ENCODE results near the gene ZNF660.
A peak's percentile ranks its signal among the peaks of the same experiment; 100 is the strongest.
"Not testable (repeated sequence)": the region's sequence is repeated elsewhere in the genome, so short reads cannot be mapped to it uniquely, and the experiment has no call there.

The ZNF660 gene

DNA sequence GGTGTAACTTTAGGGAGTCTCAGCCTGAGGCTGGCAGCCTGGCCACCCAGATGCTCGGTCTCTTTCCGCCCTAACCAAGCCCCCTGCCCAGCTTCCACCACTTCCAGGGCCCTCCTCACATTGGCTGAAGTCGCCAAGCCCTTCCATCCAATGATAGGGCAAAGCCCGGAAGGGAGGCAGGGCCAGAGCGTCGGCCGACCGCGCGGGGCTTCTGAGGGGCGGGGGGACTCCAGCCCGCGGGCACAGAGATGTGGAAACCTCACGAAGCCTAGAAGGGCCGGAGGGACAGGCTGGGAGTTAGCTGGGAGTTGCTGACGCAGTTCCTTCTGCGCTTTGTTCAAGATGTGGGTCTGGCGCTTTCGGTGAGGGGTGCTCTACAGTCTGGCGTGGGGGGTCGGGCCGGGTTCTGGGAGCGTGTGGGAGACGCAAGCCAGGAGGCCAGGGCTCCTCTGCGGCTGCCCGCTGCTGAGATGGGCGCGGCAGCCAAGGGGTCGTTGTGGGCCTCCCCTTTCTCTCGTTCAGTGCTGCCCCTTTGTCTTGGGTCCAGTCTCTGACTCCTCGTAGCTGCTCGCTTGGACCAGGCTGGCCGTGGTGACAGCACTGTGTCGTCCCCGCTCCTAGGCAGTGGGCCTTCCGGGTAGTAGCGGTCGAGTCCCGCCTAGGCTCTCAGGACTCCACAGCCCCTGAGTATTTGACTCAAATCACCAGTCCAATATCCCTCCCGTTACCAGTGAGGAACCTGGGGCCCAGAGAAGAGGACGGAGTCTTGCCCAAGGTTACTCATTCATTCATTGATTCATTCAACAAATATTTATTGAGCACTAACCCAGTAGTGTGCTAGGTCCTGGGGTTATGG is at the start of gene ZNF660:
ZNF660 (plus strand) TSS at position 319 of the 856 bp plus-strand sequence. CDS start 9,230 bp downstream, outside the sequence.
- peak in 1 of 2 donors; percentile 6 for DNase-seq

- DNase-seq: no peak
These were observed 49.4 kb upstream of the ZNF660 start for GRCh38 chr3:44535364-44535763.

DNA sequence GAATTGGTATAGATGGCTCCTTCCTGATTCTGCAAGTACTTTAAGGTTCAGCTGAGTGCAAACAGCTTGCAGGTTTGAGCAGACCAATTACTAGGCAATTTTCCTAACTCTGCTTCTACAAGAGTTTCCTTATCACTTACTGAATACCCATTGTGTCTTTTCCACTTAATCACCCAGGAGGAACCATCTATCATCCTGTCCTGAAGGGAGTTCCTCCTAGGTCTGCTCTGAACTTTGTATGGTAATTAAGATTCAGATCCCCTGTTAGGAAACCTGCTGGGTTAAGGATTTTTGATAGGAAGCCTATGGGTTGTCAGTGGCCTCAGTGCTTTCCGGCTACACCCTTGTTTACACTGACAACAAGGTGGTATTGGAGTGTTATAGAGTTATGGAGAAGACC is 40.0 kb upstream of the ZNF660 start:
- DNase-seq: not testable (repeated sequence)

DNA sequence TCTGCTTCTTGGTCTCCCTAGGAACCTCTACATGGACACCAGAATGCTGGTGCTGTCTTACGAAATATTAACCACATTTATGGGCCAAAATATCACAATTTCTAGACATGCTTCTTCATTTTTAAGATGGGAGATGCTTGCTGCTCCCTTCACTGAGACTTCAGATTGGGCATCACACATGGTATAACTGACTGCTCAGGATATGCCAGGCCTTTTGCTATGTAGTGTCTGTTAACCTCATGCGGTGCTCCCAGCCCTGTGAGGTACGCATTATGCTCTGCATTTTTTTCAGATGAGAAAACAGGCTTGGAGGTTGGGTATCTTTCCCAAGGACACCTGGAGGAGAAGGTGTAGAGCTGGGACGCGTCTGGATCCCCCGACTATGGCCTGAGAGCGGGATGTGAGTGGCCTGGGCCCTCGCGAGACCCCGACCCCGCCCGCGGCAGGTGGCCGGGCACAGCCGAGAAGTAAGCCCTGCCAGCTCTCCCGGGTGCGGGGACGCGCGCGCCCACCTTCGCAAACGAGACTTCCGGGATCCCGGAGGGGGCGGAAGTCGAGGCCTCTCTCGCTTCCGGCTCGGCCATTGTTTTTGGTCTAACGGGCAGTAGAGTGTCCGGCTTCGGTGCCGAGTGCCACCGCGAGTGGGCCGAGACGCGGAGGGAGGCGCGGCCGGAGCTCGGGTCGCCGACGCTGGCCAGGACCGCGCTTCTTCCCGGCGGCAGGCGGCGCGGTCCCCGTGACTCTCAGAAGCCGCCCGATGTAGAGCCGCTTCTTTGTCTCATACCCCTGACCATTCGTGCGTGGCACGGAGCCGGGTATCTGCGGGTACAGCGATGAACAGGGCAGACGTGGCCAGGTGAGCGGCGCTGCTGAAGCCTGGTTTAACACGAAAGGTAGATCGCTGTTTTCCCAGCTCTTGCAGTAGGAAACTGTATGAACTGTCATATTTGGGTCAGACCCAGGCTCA is 29.9 kb upstream of the ZNF660 start, which contains the start of gene ZKSCAN7:
ZKSCAN7 (plus strand) TSS at position 568 of the 967 bp plus-strand sequence. CDS start 1,855 bp downstream, outside the sequence.
- peak; percentile 59 to 64 for DNase-seq

- no peak for DNase-seq
These were observed 29.0 kb upstream of the ZNF660 start for GRCh38 chr3:44555723-44556122.

DNA sequence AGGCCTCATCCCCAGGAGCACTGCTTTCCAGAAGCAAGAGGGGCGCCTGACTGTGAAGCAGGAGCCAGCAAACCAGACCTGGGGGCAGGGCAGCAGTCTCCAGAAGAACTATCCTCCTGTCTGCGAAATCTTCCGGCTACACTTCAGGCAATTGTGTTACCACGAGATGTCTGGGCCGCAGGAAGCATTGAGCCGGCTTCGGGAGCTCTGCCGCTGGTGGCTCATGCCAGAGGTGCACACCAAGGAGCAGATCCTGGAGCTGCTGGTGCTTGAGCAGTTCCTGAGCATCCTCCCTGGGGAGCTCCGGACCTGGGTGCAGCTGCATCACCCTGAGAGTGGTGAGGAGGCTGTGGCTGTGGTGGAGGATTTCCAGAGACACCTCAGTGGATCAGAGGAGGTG is 27.7 kb upstream of the ZNF660 start:
- no peak for DNase-seq

DNA sequence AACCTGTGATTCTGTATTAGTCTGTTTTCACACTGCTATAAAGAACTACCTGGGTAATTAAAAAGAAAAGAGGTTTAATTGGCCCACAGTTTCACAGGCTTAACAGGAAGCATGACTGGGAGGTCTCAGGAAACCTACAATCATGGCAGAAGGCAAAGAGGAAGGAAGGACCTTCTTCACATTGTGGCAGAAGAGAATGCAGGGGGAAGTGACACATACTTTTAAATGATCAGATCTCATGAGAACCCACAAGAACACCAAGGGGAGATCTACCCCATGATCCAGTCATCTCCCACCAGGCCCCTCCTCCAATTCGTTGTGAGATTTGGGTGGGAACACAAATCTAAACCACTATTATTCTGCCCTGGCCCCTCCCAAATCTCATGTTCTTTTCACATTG is 23.7 kb upstream of the ZNF660 start:
- DNase-seq: no peak

GRCh38 chr3:44562147-44562546 is 22.6 kb upstream of the ZNF660 start:
- no peak for DNase-seq

- DNase-seq: no peak
These were observed 16.2 kb upstream of the ZNF660 start for GRCh38 chr3:44568561-44568960.

- no peak for DNase-seq
These were observed 13.7 kb upstream of the ZNF660 start for GRCh38 chr3:44571024-44571423.

- no peak for DNase-seq
These were observed 8.2 kb upstream of the ZNF660 start for GRCh38 chr3:44576613-44577012.

DNA sequence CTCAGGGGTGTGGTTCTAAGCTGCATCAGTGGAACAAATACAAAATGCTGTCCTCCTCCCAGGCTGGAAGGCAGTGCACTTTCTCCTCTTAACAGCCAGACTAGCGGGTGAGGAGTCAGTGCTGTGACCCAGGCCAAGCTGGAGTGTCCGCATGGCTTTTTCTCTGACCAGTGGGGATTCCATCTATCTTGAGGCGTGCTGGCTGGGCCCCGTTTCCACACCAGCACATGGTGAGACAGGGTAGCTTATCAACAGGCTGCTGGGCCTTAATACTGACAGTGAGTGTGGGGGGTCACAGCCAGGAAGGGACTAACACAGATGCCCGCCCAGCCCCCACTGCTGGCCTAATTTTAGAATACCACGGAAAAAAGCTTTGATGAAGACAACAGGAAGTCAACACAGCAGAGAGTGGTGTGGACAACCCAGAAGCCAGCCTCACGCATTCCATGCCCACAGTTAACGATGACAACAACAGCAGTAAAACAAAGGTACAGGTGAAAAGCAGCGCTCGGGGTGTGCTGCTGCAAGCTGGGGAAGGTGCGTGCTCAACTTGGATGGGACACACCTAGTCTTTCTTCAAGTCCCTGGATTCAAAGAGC is 7.3 kb upstream of the ZNF660 start:
- DNase-seq: not testable (repeated sequence)

GRCh38 chr3:44578316-44578715 is 6.4 kb upstream of the ZNF660 start:
- not testable (repeated sequence) for DNase-seq

DNA sequence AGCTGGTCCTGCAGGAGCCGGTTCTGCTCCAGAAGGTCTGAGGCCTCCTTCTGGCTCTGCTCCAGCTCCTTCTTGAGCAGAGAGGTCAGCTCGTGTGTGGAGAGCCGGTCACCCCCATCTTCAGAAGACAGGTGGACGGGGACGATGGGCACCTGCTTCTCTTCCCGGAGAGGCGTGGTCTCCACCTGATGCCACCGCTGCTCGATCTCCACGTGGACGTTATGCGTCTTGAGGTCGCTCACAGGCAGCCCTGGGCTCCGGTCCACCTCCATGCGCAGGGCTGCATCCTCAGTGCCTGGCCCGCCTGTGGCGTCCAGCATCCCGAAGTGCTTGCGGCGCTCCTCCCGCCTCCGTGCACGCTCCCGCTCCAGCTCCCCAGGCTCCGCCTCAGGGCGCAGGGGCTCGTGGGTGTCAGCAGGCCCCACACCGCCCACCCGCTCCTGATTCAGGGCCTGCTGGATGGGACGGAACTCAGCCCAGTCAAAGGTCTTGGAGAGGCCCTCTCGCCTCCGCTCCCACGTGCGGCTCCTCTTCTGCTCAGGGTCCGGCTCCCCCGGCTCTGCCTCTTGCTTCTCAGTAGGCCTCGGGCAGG is 5.7 kb upstream of the ZNF660 start:
- not testable (repeated sequence) for DNase-seq

DNA sequence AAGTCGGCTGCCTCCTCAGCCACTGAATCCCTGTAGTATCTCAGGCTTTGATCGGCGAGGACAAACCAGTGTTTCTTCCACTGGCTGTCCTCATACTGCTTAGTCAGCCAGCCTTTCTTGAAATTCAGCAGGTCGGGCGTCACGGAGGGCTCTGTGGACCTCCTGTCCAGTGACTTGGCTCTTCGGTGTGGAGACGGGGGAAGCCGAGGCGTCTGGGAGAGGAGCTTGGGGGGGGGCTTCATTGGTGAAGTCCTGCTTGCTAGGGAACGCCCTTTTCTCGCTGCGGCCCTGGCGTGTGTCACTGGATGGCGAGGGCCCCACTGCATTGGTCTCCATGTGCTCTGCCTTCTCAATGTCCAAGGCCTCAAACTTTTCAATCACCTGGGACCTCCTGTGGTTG is 5.0 kb upstream of the ZNF660 start:
- DNase-seq: not testable (repeated sequence)

DNA sequence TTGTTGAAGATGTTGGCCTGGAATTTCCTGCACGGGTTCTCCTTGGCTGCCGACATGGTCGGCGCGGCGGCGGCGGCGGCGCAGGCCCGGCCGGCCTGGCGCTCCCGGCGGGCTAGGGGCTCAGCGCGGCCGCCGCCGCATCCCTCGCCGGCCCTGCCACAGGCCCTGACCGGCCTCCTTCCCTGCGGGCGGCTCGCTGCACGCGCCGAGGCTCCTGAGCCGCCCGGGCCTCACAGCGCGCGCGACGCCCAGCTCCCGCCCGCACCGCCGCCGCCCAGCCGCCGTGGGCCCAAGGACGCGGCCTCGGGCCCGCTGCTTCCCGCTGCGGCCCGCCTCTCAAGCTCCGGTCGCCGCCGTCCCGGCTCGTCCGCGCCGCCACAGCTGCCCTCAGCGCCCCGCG is 3.8 kb upstream of the ZNF660 start:
- not testable (repeated sequence) for DNase-seq

DNA sequence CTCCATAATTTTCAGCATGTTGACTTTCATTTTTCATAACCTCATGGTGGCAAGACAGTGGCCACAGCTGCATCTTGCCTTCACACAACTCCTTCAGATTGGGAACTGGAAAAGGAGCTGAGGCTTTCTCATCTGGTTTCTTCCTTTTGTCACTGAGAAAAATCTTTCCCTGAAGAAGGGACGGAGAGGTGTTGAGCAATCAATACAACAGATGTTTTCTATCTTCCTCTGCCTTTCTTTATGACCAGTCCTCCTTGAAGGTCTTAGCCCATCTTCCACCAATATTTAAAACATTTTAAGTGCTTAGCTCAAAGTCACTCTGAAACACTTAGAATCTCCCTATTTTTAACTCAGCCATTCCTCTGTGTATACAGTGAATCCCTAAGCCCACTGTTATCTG is 11.9 kb downstream of the ZNF660 start:
- DNase-seq: no peak

DNA sequence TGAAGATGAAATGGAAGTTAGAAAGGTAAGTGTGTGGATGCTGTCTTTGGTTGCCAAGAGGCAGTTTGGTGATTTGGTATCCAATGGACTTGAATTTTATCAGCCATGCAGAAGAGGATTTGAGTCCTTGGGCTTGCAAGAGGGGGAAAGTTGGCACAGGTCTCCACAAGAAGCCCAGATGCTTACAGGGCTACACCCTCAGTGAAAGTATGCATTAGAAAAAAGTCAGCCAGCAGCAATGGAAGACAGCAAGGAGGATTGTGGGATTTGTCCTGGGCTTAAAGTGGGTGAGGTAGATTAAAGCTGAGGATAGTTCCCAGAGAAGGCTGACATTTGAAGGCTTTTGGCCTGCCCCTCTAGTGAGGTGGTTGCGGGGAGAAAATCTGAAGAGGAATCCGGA is 17.0 kb downstream of the ZNF660 start:
- no peak for DNase-seq

DNA sequence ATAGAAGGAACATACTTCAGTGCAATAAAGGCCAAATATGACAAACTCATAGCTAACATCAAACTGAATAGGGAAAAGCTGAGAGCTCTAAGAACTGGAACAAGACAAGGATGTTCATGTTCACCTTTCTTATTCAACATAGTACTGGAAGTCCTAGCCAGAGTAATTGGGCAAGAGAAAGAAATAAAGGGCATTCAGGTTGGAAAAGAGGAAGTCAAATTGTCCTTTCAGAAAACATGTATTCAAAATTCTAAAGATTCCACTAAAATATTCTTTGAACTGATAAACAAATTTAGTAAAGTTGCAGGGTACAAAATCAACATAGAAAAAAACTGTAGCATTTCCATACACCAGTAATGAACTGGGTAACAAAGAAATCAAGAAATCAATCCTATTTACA is 27.9 kb downstream of the ZNF660 start:
- DNase-seq: no peak

DNA sequence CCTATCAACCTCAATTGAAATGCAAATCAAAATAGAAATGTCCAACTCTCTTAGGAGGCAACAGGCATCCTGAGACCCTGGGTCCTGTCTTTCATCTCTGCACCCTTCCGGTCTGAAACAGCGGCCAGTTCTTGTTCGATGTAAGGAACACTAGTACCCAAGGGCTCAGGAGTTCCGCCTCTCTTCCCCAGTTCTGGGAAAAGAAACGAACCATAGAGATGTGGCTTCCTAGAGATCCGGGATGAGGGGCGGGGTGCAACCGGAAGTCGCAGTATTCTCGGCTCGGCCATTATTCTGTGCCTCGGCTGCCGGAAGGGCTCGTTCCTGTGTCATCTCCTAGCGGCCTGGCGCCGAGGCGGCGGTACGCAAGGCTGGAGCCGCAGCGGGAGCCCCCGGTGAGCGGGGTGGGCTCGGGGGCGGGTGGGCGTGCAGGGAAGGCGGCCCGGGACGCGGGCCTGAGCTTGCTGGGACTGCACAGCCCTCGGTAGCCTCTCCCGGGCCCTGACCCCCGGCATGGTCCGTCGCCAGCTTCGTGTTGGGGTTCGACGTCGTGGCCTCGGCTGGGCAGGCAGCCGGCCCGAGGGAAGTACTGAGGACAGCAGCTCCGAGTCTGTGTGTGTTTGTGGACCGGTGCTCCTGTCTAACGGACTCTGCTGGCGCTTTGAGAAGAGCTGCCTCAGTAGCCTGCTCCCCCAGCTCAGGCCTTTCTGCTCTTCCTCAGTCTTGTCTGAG is 40.2 kb downstream of the ZNF660 start, which contains the start of gene ZNF197:
ZNF197 (plus strand) TSS at position 288 of the 732 bp plus-strand sequence. CDS start 4,119 bp downstream, outside the sequence.
- DNase-seq: peak; percentile 66 to 76

- no peak for DNase-seq
These were observed 44.0 kb downstream of the ZNF660 start for GRCh38 chr3:44628716-44629115.

GRCh38 chr3:44632193-44632592 is 47.4 kb downstream of the ZNF660 start:
- no peak for DNase-seq
